GM18508 (cell line): ENCODE measurements around the gene BCAM.
"Not testable (repeated sequence)": the region's sequence is repeated elsewhere in the genome, so short reads cannot be mapped to it uniquely, and the experiment has no call there.

Experiments
- ATAC-seq: cut with Tn5 transposase; IDR thresholded peaks from one replicate; pipeline ENCODE4 v1.9.1; 2021; ENCODE audit warnings: moderate number of reproducible peaks; ENCODE audit not compliant: insufficient read depth, unreplicated experiment

The BCAM gene

GRCh38 chr19:44813841-44814470 is 5.1 kb downstream of the BCAM start:
- ATAC-seq: no peak

DNA sequence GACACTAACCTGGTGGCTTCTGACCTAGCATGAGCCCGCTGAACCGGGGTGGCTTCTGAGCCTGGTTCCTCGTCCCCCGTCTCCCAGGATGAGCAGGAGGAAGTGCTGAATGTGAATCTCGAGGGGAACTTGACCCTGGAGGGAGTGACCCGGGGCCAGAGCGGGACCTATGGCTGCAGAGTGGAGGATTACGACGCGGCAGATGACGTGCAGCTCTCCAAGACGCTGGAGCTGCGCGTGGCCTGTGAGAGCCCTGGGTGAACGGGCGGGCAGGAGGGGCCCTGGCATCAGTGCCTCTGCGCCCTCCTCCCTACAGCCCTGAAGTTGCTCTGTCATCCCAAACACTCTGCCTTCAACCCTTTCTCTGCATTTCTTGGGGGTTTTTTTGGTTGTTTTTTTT is 5.6 kb downstream of the BCAM start:
- no peak for ATAC-seq

GRCh38 chr19:44816301-44816700 is 7.4 kb downstream of the BCAM start:
- no peak for ATAC-seq

DNA sequence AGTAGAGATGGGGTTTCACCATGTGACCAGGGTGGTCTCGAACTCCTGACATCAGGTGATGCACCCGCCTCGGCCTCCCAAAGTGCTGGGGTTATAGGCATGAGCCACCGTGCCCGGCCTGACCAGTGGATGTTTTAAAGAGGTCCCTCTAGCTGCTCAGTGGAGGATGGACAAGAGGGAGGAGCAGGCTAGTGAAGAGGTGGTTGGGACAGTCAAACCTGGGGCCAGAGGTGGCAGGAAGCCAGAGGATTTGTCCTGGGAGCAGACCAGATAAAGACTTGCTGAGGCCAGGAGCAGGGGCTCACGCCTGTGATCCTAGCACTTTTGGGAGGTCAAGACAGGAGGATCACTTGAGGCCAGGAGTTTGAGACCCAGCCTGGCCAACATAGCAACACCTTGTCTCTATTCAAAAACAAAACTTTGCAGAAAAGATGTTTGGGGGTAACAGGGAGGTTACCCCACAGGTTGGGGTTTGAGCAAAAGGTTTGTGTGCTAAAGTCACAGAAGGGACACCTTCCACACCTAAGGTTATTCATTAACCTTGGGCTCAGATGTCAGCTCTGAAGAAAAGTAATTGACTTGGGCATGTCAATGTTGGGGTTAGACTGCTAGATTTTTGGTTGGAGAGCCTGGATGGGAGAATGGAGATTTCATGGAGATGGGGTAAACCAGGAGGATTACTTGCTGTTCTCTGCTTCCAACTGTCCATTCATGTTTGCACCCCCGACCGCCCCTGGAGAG is 9.0 kb downstream of the BCAM start:
- no peak for ATAC-seq

DNA sequence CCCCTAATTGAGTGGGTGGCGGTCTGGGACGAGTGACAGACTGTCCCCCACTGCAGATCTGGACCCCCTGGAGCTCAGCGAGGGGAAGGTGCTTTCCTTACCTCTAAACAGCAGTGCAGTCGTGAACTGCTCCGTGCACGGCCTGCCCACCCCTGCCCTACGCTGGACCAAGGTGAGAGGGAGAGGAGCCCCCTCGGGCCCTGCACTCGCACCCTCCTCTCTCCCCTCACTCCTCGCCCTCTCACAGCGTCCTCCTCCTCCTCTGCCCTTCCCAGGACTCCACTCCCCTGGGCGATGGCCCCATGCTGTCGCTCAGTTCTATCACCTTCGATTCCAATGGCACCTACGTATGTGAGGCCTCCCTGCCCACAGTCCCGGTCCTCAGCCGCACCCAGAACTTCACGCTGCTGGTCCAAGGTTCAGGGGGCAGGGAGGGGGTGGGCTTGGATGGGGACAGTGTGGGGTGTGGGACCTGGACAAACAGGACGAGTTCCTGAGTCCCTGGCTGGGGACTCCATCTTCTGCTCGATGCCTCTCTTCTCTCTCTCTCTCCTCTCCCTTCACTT is 9.6 kb downstream of the BCAM start:
- no peak for ATAC-seq

DNA sequence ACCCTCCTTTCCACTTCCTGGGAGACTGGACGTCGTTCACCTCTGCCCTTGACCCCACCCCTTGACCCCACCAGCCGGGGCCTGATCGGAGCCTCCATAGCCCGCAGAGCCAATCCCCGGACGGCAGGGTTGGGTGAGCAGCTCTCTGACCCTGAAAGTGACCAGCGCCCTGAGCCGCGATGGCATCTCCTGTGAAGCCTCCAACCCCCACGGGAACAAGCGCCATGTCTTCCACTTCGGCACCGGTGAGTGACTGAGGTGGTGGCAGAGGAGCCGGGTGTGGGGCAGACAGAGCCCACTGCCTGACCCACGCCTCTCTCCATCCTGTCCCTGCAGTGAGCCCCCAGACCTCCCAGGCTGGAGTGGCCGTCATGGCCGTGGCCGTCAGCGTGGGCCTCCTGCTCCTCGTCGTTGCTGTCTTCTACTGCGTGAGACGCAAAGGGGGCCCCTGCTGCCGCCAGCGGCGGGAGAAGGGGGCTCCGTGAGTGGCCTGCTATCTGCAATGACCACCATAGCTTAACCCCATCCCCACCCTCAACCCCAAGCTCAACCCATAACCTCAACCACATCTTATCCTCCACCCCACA is 10.4 kb downstream of the BCAM start:
- no peak for ATAC-seq

DNA sequence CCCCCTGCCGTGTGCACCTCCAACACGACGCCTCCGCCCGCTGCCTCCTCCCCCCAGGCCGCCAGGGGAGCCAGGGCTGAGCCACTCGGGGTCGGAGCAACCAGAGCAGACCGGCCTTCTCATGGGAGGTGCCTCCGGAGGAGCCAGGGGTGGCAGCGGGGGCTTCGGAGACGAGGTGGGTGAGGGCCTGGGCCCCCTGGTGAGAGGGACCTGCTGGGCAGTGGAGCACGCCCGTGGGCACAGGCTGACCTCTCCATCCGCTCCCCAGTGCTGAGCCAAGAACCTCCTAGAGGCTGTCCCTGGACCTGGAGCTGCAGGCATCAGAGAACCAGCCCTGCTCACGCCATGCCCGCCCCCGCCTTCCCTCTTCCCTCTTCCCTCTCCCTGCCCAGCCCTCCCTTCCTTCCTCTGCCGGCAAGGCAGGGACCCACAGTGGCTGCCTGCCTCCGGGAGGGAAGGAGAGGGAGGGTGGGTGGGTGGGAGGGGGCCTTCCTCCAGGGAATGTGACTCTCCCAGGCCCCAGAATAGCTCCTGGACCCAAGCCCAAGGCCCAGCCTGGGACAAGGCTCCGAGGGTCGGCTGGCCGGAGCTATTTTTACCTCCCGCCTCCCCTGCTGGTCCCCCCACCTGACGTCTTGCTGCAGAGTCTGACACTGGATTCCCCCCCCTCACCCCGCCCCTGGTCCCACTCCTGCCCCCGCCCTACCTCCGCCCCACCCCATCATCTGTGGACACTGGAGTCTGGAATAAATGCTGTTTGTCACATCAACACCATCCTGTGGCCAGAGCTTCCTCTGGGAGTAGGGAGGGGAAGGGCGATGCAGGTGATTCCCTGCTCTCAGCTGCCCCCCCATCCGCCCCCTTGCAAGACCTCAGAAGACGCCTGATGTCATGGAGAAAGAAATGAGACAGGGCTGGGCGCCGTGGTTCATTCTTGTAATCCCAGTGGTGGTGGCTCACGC is 12.0 kb downstream of the BCAM start:
- no peak for ATAC-seq

DNA sequence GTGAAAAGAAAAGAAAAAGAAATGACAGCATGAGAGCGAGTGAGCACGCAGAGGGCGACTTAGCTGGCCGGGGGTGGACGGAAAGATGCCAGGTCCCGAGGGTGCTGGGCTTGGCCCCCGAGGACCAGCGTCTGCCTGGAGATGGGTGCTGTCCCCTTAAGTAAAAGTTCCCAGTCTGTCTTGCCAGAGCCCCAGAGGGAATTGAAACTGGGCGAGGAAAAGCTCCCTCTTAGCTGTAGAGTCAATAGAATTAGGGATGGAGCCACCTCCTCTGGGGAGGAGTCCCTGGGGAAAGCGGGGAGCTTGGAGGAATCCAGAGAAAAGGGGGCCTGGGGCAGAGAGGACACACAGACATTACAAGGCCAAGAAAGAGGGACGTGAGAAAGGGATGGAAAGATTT is 13.3 kb downstream of the BCAM start:
- ATAC-seq: no peak

- no peak for ATAC-seq
Observed at GRCh38 chr19:44822670-44823372, 13.9 kb downstream of the BCAM start.

DNA sequence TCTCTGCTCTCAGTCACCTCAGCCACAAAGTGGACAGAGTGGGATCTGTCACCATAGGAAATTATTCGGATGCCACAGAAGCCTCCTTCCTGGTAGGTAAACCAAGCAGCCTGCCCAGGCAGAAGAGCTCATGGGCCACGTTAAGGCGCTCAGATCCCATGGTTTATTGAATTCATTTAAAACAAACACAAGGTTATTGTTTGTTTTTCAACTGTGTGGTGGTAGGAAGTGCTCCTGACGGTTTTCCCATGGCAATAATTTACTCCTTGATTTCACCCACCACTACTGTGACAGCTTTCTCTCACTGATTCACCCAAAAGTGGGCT is 14.4 kb downstream of the BCAM start:
- ATAC-seq: no peak

GRCh38 chr19:44824761-44825160 is 15.9 kb downstream of the BCAM start:
- no peak for ATAC-seq

DNA sequence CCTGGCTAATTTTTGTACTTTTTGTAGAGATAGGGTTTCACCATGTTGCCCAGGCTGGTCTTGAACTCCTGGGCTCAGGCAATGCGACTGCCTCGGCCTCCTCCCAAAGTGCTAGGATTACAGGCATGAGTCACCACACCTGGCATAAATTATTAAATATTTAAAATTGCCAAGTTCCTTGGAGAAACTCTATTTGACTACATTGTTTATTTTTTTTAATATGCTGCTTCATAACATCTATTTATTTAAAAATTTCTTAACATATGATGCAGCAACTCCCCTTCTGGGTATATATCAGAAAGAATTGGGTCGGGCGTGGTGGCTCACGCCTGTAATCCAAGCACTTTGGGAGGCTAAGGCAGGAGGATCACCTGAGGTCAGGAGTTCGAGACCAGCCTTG is 24.0 kb downstream of the BCAM start:
- ATAC-seq: not testable (repeated sequence)

DNA sequence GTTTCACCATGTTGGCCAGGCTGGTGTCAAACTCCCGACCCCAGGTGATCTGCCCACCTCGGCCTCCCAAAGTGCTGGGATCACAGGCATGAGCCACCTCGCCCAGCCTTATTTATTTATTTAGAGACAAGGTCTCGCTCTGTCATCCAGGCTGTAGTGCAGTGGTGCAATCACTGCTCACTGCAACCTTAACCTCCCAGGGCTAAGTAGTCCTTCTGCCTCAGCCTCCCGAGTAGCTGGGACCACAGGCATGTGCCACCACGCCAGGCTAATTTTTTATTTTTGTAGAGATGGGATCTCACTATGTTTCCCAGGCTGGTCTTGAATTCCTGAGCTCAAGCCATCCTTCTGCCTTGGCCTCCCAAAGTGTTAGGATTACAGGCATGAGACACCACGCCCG is 25.5 kb downstream of the BCAM start:
- not testable (repeated sequence) for ATAC-seq

GRCh38 chr19:44839276-44839675 is 30.4 kb downstream of the BCAM start:
- ATAC-seq: no peak

DNA sequence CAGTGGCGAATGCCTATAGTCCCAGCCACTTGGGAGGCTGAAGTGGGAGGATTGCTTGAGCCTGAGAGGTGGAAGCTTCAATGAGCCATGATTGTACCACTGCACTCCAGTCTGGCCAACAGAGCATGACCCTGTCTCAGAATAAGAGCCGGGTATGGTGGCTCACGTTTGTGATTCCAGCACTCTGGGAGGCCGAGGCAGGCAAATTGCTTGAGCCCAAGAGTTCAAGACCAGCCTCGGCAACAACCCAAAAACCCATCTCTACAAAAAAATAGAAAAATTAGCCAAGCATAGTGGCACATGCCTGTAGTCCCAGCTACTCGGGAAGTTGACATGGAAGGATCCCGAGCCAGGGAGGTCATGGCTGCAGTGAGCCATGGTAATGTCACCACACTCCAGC is 31.9 kb downstream of the BCAM start:
- no peak for ATAC-seq

GRCh38 chr19:44841231-44841630 is 32.3 kb downstream of the BCAM start:
- ATAC-seq: no peak

GRCh38 chr19:44845286-44845611 is 36.3 kb downstream of the BCAM start:
- no peak for ATAC-seq

GRCh38 chr19:44845612-44846454 is 36.9 kb downstream of the BCAM start, which contains the start of gene NECTIN2:
NECTIN2 (plus strand) TSS chr19:44846297; CDS start chr19:44846526, 229 bp downstream.
- no peak for ATAC-seq
